Nephron progenitor cell (in vitro differentiated cells): ENCODE data around the gene RECQL5.

Experiments
- DNase-seq: peaks from one replicate; pipeline ENCODE4 v3.0.0; 2021
- H3K27ac Mint-ChIP-seq: 2 replicates; pipeline ENCODE4 v1.8.0; 2021; ENCODE audit warnings: mild to moderate bottlenecking, moderate library complexity, mixed read lengths
- H3K27me3 Mint-ChIP-seq: 2 replicates; pipeline ENCODE4 v1.8.0; 2021; ENCODE audit warnings: mild to moderate bottlenecking, low read depth, mixed read lengths; ENCODE audit not compliant: poor library complexity
- H3K36me3 Mint-ChIP-seq: 2 replicates; pipeline ENCODE4 v1.8.0; 2021; ENCODE audit warnings: low read depth, mixed read lengths
- H3K4me1 Mint-ChIP-seq: 2 replicates; pipeline ENCODE4 v1.8.0; 2021; ENCODE audit warnings: mixed read lengths
- H3K4me3 Mint-ChIP-seq: 2 replicates; pipeline ENCODE4 v1.8.0; 2021; ENCODE audit warnings: mild to moderate bottlenecking, moderate library complexity, mixed read lengths
- H3K9me3 Mint-ChIP-seq: 2 replicates; pipeline ENCODE4 v1.8.0; 2021; ENCODE audit warnings: mild to moderate bottlenecking, moderate library complexity, mixed read lengths
- CTCF ChIP-seq: fragments of 200-600 bp; sonication (generic); IDR thresholded peaks from 2 replicates; pipeline ENCODE4 v1.5.0; 2021; ENCODE audit warnings: antibody characterized with exemption

RECQL5 gene

GRCh38 chr17:75626496-75627038 is 40.4 kb downstream of the RECQL5 start:
- peaks cover 3% of the 10 kb centered on the region for H3K27me3 Mint-ChIP-seq
- no peak for DNase-seq
- no peak overlapping the region for H3K27ac Mint-ChIP-seq
- no peak for TF ChIP-seq CTCF
- H3K36me3 Mint-ChIP-seq, result no peaks in the 10 kb centered on the region
- H3K4me3 Mint-ChIP-seq, result no peak overlapping the region
- no peaks in the 10 kb centered on the region for H3K9me3 Mint-ChIP-seq
- peaks cover 13% of the 10 kb centered on the region for H3K4me1 Mint-ChIP-seq

GRCh38 chr17:75625813-75626486 is 41.0 kb downstream of the RECQL5 start:
- H3K27me3 Mint-ChIP-seq, result peaks cover 3% of the 10 kb centered on the region
- H3K4me1 Mint-ChIP-seq, result peaks cover 13% of the 10 kb centered on the region
- DNase-seq, result peak; percentile 70
- TF ChIP-seq CTCF, result peak; percentile 70
- H3K27ac Mint-ChIP-seq, result no peak overlapping the region
- no peaks in the 10 kb centered on the region for H3K36me3 Mint-ChIP-seq
- H3K9me3 Mint-ChIP-seq, result no peaks in the 10 kb centered on the region
- H3K4me3 Mint-ChIP-seq, result no peak overlapping the region

- Mint-ChIP-seq H3K27me3 (peaks cover 3% of the 10 kb centered on the region), H3K27ac (no peak overlapping the region), H3K4me1 (peaks cover 13% of the 10 kb centered on the region), H3K36me3 (no peaks in the 10 kb centered on the region), H3K4me3 (no peak overlapping the region), H3K9me3 (no peaks in the 10 kb centered on the region)
- DNase-seq, result no peak
- TF ChIP-seq CTCF, result no peak
Measured at GRCh38 chr17:75624714-75625345, 42.1 kb downstream of the RECQL5 start.

- H3K27me3 Mint-ChIP-seq, result peaks cover 3% of the 10 kb centered on the region
- DNase-seq, result no peak
- no peaks in the 10 kb centered on the region for H3K9me3 Mint-ChIP-seq
- peaks cover 13% of the 10 kb centered on the region for H3K4me1 Mint-ChIP-seq
- H3K27ac Mint-ChIP-seq, result no peak overlapping the region
- no peaks in the 10 kb centered on the region for H3K36me3 Mint-ChIP-seq
- no peak for TF ChIP-seq CTCF
- no peak overlapping the region for H3K4me3 Mint-ChIP-seq
Measured at GRCh38 chr17:75624021-75624420, 42.9 kb downstream of the RECQL5 start.

- H3K9me3 Mint-ChIP-seq, result no peaks in the 10 kb centered on the region
- no peak for DNase-seq
- peaks cover 13% of the 10 kb centered on the region for H3K4me1 Mint-ChIP-seq
- H3K27me3 Mint-ChIP-seq, result peaks cover 3% of the 10 kb centered on the region
- TF ChIP-seq CTCF, result no peak
- no peak overlapping the region for H3K27ac Mint-ChIP-seq
- H3K36me3 Mint-ChIP-seq, result no peaks in the 10 kb centered on the region
- no peak overlapping the region for H3K4me3 Mint-ChIP-seq
Measured at GRCh38 chr17:75623386-75623785, 43.6 kb downstream of the RECQL5 start.
